NCI-H187 (cell line): ENCODE data around the gene ZNF416.

Source experiments
- DNase-seq, 2 experiments: peaks; one replicate each; lab custom pipeline; 2025; lab: John Stamatoyannopoulos, UW

ZNF416 gene

GRCh38 chr19:57559008-57559403 is 19.7 kb downstream of the ZNF416 start:
- no peak for DNase-seq

DNA sequence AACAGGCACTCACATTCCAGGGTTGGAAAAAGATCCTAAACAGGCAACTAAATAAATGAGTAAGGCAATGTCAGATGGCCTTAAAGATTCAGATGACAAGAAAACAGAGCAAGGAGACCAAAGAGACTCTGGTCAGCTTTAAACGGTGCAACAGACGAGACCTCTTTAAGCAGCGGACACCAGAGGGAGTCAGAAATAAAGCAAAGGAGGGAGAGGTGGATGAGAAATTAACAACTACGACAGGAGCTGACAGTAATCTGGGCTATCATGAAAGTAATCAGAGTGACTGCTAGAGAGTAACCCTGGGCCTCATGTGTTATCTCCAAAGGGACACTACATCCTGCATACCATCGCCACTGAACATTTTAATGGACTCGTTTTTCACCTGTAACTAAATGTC is 20.2 kb downstream of the ZNF416 start:
- no peak for DNase-seq

- no peak for DNase-seq
Observed at GRCh38 chr19:57557659-57558058, 21.1 kb downstream of the ZNF416 start.

GRCh38 chr19:57552432-57552831 is 26.3 kb downstream of the ZNF416 start:
- no peak for DNase-seq

DNA sequence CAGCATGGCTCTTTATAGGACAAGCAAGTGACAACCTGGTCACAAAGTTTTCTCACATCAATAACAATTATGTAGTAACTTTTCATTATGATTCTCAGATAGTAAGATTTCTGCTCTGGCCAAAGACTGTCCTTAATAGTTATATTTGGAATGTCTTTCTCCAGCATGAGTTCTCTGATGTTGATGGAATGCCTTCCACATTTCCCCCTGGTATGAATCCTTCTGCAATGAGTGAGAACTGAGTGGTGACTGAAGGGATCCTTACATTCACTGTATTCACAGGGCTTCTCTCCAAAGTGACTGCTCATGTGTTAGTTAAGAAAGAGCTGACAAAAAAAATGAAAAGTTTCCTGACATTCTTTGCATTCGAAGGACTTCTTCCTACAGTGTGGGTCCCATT is 32.2 kb downstream of the ZNF416 start:
- DNase-seq, result no peak

DNA sequence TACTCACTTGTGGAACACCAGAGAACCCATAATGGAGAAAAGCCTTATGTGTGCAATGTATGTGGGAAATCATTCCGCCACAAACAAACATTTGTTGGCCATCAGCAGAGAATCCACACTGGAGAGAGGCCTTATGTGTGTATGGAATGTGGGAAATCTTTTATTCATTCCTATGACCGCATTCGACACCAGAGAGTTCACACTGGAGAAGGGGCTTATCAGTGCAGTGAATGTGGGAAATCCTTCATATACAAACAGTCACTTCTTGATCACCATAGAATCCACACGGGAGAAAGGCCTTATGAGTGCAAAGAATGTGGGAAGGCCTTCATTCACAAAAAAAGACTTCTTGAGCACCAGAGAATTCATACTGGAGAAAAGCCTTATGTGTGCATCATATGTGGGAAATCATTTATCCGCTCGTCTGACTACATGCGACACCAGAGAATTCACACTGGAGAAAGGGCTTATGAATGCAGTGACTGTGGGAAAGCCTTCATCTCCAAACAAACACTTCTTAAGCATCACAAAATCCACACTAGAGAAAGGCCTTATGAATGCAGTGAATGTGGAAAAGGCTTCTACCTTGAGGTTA is 40.7 kb downstream of the ZNF416 start:
- DNase-seq, result no peak

DNA sequence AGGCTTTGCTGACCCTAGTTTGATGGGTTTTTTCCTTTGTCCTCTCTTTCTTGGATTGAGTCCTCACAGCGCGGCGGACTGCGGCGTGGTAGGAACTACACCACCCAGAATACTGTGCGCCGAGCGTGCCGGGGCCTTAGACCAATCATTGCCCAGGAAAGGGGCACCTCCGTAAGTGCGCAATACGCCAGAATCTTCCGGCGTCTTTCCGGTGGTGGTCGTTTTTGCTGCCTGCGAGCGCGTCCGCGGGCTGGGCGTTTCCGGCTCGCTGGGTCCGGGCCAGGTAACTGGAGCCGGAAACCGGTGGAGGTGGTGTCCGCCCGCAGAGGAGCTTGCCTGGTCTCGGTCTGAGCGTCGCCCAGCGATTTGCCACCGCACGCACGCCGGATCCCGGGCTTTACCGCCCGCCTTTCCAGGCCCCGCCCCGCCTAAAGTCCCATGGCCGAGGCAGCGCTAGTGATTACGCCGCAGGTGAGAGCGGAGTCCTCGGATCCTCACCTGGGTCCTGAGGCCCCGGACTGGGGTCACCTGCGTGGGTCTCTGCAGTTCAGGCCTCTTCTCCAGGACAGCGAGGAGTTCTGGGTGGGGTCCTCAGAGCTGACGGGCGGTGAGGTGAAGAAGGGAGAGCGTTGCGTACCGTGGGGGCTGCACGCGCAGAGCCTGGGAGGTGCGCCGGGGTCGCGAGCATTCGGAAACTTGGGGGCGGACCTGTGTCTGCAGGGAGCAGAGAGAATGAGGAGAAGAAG is 51.4 kb downstream of the ZNF416 start, which contains the start of gene ZNF549:
Gene ZNF549 (plus strand): TSS at position 221 of the 746 bp plus-strand sequence. CDS start 218 bp downstream, at position 439.
- DNase-seq, result peak; percentile 41 to 90
